Gastrocnemius medialis (tissue), 4 donors: ENCODE measurements around the gene OSBPL10. TPM values are rescaled to one million over a fixed set of nuclear protein-coding genes. Genes with fewer than 3 reads are reported as not detected.

ENCODE experiments used
- ATAC-seq, 2 donors: fragments of 150-250 bp; one replicate each; pipeline ENCODE4 v1.9.1; 2016
- DNase-seq, 2 donors: peaks; one replicate each; pipeline ENCODE4 v3.0.0-alpha.2; 2019
- H3K27ac ChIP-seq, 4 donors: fragments of 200-600 bp; sonication (generic); 1 replicate in 1 of 4; 2 replicates in 3 of 4; pipeline ENCODE4 v1.5.1; 2016 to 2018; ENCODE audit warnings: mild to moderate bottlenecking in 2 of 4, moderate library complexity in 1 of 4
- H3K27me3 ChIP-seq, 3 donors: fragments of 200-600 bp; sonication (generic) in 2 of 3; 1 replicate in 1 of 3; 2 replicates in 2 of 3; pipeline versions ENCODE4 v1.5.1 to v1.6.0; 2016 to 2019; ENCODE audit warnings: mild to moderate bottlenecking in 1 of 3, moderate library complexity in 1 of 3
- H3K36me3 ChIP-seq, 2 donors: fragments of 200-600 bp; sonication (generic) in 1 of 2; one replicate each; pipeline ENCODE4 v1.5.1; 2017 to 2018
- H3K4me1 ChIP-seq, 2 donors: fragments of 200-600 bp; sonication (generic) in 1 of 2; one replicate each; pipeline ENCODE4 v1.5.1; 2016 to 2017; ENCODE audit warnings: mild to moderate bottlenecking in 2 of 2
- H3K4me3 ChIP-seq, 4 donors: fragments of 200-600 bp; sonication (generic) in 3 of 4; 1 replicate in 1 of 4; 2 replicates in 3 of 4; pipeline ENCODE4 v1.5.1; 2016 to 2019; ENCODE audit warnings: mild to moderate bottlenecking in 2 of 4
- H3K9me3 ChIP-seq, 3 donors: fragments of 200-600 bp; sonication (generic) in 2 of 3; 1 replicate in 1 of 3; 2 replicates in 2 of 3; pipeline ENCODE4 v1.5.1; 2016 to 2019
- CTCF ChIP-seq, 5 experiments: fragments of 450-650 bp in 3 of 5; fragments of 200-600 bp in 2 of 5; sonication (generic) in 2 of 5; IDR thresholded peaks in 4 of 5; conservative IDR thresholded peaks in 1 of 5; 1 replicate in 4 of 5; 2 replicates in 1 of 5; pipeline ENCODE4 v1.5.1; 2016 to 2019; ENCODE audit warnings: antibody characterized with exemption in 5 of 5, mild to moderate bottlenecking in 3 of 5, moderate library complexity in 3 of 5
- POLR2A ChIP-seq, 2 donors: fragments of 450-650 bp; IDR thresholded peaks; one replicate each; pipeline ENCODE4 v1.6.1; 2017; ENCODE audit warnings: antibody characterized with exemption in 2 of 2, mild to moderate bottlenecking in 2 of 2, moderate library complexity in 2 of 2
- in situ Hi-C, 4 donors: fragments of 200-750 bp; cut with MboI; loops; one replicate each; pipeline versions ENCODE4 v1.15.0 to v1.8.0; 2017; ENCODE audit warnings: low sequenced_read_pairs in 4 of 4
- intact Hi-C: fragments of 100-400 bp; cut with DNase I; formaldehyde crosslinking; loops from one replicate; pipeline ENCODE4 v1.15.1; 2023; ENCODE audit warnings: low total_unique reads
- total RNA-seq, 4 donors: library from RNA; depleted of rRNA; stranded (reverse); fragments of >200 nt; gene quantifications; one replicate each; pipeline versions ENCODE4 v1.1.0 to v1.2.3, GENCODE V29; 2016

The OSBPL10 gene
- total RNA-seq, 4 donors from 2014 or later = 1.4 to 7.0 (median 3.8) TPM

- Histone ChIP-seq H3K9me3 (no peaks in the 10 kb centered on the region), H3K36me3 (no peaks in the 10 kb centered on the region), H3K27me3 (no peaks in the 10 kb centered on the region), H3K4me3 (no peak overlapping the region), H3K4me1 (no peaks in the 10 kb centered on the region), H3K27ac (no peak overlapping the region)
- no peak for ATAC-seq
- TF ChIP-seq CTCF (IDR thresholded peaks at IDR 0.05 in 4 of 5, conservative IDR thresholded peaks at IDR 0.05 in 1 of 5) (no peak), POLR2A (IDR thresholded peaks at IDR 0.05) (no peak)
- intact Hi-C loops = no loop called here
- DNase-seq = no peak
- in situ Hi-C loops = no loop called here
These were observed 152.1 kb downstream of the OSBPL10 start for GRCh38 chr3:31829010-31829409.

GRCh38 chr3:31828007-31828406, 153.1 kb downstream of the OSBPL10 start:
- DNase-seq (no peak), ATAC-seq (no peak)
- intact Hi-C loops = no loop called here
- no peaks in the 10 kb centered on the region for H3K36me3 ChIP-seq
- no peak overlapping the region for H3K4me3 ChIP-seq
- no peaks in the 10 kb centered on the region for H3K27me3 ChIP-seq
- in situ Hi-C loops = no loop called here
- no peaks in the 10 kb centered on the region for H3K9me3 ChIP-seq
- no peak for TF ChIP-seq POLR2A (IDR thresholded peaks at IDR 0.05)
- no peak for TF ChIP-seq CTCF (IDR thresholded peaks at IDR 0.05 in 4 of 5, conservative IDR thresholded peaks at IDR 0.05 in 1 of 5)
- H3K4me1 ChIP-seq = no peaks in the 10 kb centered on the region
- no peak overlapping the region for H3K27ac ChIP-seq

GRCh38 chr3:31823184-31823583, 157.9 kb downstream of the OSBPL10 start:
- Histone ChIP-seq H3K4me3 (no peak overlapping the region), H3K36me3 (no peaks in the 10 kb centered on the region), H3K27me3 (no peaks in the 10 kb centered on the region), H3K27ac (no peak overlapping the region), H3K4me1 (no peaks in the 10 kb centered on the region), H3K9me3 (no peaks in the 10 kb centered on the region)
- ATAC-seq (no peak), DNase-seq (no peak)
- intact Hi-C loops (no loop called here), in situ Hi-C loops (no loop called here)
- no peak for TF ChIP-seq POLR2A (IDR thresholded peaks at IDR 0.05)
- TF ChIP-seq CTCF (IDR thresholded peaks at IDR 0.05 in 4 of 5, conservative IDR thresholded peaks at IDR 0.05 in 1 of 5) = no peak

- H3K36me3 ChIP-seq = no peaks in the 10 kb centered on the region
- DNase-seq (no peak), ATAC-seq (no peak)
- no peaks in the 10 kb centered on the region for H3K4me1 ChIP-seq
- H3K27ac ChIP-seq = no peak overlapping the region
- H3K27me3 ChIP-seq = no peaks in the 10 kb centered on the region
- in situ Hi-C loops (no loop called here), intact Hi-C loops (no loop called here)
- H3K4me3 ChIP-seq = no peak overlapping the region
- no peaks in the 10 kb centered on the region for H3K9me3 ChIP-seq
- TF ChIP-seq POLR2A (IDR thresholded peaks at IDR 0.05) (no peak), CTCF (IDR thresholded peaks at IDR 0.05 in 4 of 5, conservative IDR thresholded peaks at IDR 0.05 in 1 of 5) (no peak)
These were observed 159.9 kb downstream of the OSBPL10 start for GRCh38 chr3:31821118-31821517.

- no peaks in the 10 kb centered on the region for H3K36me3 ChIP-seq
- TF ChIP-seq POLR2A (IDR thresholded peaks at IDR 0.05) = no peak
- TF ChIP-seq CTCF (IDR thresholded peaks at IDR 0.05 in 4 of 5, conservative IDR thresholded peaks at IDR 0.05 in 1 of 5) = no peak
- H3K4me3 ChIP-seq = no peak overlapping the region
- no peaks in the 10 kb centered on the region for H3K4me1 ChIP-seq
- no peak for DNase-seq
- intact Hi-C loops (no loop called here), in situ Hi-C loops (no loop called here)
- no peak for ATAC-seq
- H3K27me3 ChIP-seq = no peaks in the 10 kb centered on the region
- no peak overlapping the region for H3K27ac ChIP-seq
- no peaks in the 10 kb centered on the region for H3K9me3 ChIP-seq
These were observed 161.6 kb downstream of the OSBPL10 start for GRCh38 chr3:31819441-31819840.
